HepG2 (cell line): ENCODE data around the gene MAPK8IP3. TPM values are rescaled to one million over a fixed set of nuclear protein-coding genes. Genes with fewer than 3 reads are reported as not detected.
A peak's percentile ranks its signal among the peaks of the same experiment; 100 is the strongest.

ENCODE experiments used
- ATAC-seq: fragments of 200-7000 bp; cut with Tn5 transposase; 3 replicates; pipeline ENCODE4 v1.9.1; 2020; ENCODE audit warnings: mild to moderate bottlenecking, moderate library complexity
- BruUV-seq: library from RNA; stranded (reverse); fragments of 400-500 nt; replicated peaks from 2 replicates; lab custom pipeline; 2021; lab: Mats Ljungman, UMichigan
- CTCF ChIA-PET: fragments of 300-600 bp; formaldehyde crosslinking; extraction: SDS; loops from one replicate; lab custom pipeline; 2021; ENCODE audit warnings: low total read pairs, inconsistent platforms, low intra/inter-chr PET ratio; lab: Yijun Ruan, JAX
- POLR2A ChIA-PET: fragments of 350-600 bp; sonication (Branson Sonifier 250); formaldehyde crosslinking; loops from one replicate; lab custom pipeline; 2020; ENCODE audit warnings: antibody characterized with exemption, inconsistent platforms; lab: Yijun Ruan, JAX
- DNase-seq: peaks from one replicate; pipeline ENCODE4 v3.0.0-alpha.2; 2015; ENCODE audit warnings: low spot score
- FAIRE-seq: peaks from 3 replicates; lab custom pipeline; 2011; peaks lifted over from hg19 to GRCh38; lab: Jason Lieb, UNC
- H2AFZ ChIP-seq: one replicate; pipeline ENCODE4 v1.6.1; 2011; ENCODE audit warnings: low read length, inconsistent platforms
- H3K27ac ChIP-seq: fragments of 300-600 bp; 3 replicates; pipeline ENCODE4 v1.8.0; 2011; ENCODE audit warnings: mixed run types, mild to moderate bottlenecking, mixed read lengths, low read length, inconsistent platforms; ENCODE audit not compliant: insufficient read depth; ENCODE audit errors: extremely low read length
- H3K27me3 ChIP-seq, 2 experiments: fragments of 200-600 bp in 1 of 2; 2 replicates in 1 of 2; 3 replicates in 1 of 2; pipeline versions ENCODE4 v1.6.0 to v1.8.0; 2011; ENCODE audit warnings: low read length in 2 of 2, mild to moderate bottlenecking in 2 of 2, moderate library complexity in 2 of 2, inconsistent platforms in 1 of 2; ENCODE audit not compliant: insufficient read depth in 2 of 2, control insufficient read depth in 1 of 2
- H3K36me3 ChIP-seq, 2 experiments: fragments of 200-600 bp in 1 of 2; replicated peaks in 1 of 2; 2 replicates in 1 of 2; 3 replicates in 1 of 2; pipeline versions ENCODE4 v1.5.1 to v1.8.0; 2011; ENCODE audit warnings: low read length in 2 of 2, inconsistent platforms in 1 of 2; ENCODE audit not compliant: insufficient read depth in 2 of 2, control insufficient read depth in 1 of 2
- H3K4me1 ChIP-seq: 2 replicates; pipeline ENCODE4 v1.5.1; 2012; ENCODE audit warnings: low read length, inconsistent platforms; ENCODE audit not compliant: insufficient read depth
- H3K4me2 ChIP-seq: 2 replicates; pipeline ENCODE4 v1.6.0; 2011; ENCODE audit warnings: low read depth, low read length, inconsistent platforms
- H3K4me3 ChIP-seq, 3 experiments: fragments of 200-600 bp in 1 of 3; sonication (generic), shearing (Covaris generic) in 1 of 3; replicated peaks in 1 of 3; 2 replicates each; pipeline ENCODE4 v1.5.1; 2011 to 2016; ENCODE audit warnings: low read length in 3 of 3, inconsistent platforms in 2 of 3, low read depth in 2 of 3, mild to moderate bottlenecking in 2 of 3, control low read depth in 1 of 3, mixed read lengths in 1 of 3; ENCODE audit not compliant: insufficient read depth in 1 of 3
- H3K79me2 ChIP-seq: one replicate; pipeline ENCODE4 v1.6.1; 2011; ENCODE audit warnings: low read length, inconsistent platforms; ENCODE audit not compliant: insufficient read depth
- H3K9ac ChIP-seq: 2 replicates; pipeline ENCODE4 v1.6.0; 2011; ENCODE audit warnings: mild to moderate bottlenecking, low read depth, low read length, inconsistent platforms; ENCODE audit not compliant: insufficient read depth
- H3K9me3 ChIP-seq: 2 replicates; pipeline ENCODE4 v1.5.1; 2012; ENCODE audit warnings: mild to moderate bottlenecking, low read length
- H4K20me1 ChIP-seq: 2 replicates; pipeline ENCODE4 v1.6.0; 2011; ENCODE audit warnings: inconsistent platforms, mild to moderate bottlenecking, low read length, moderate library complexity; ENCODE audit not compliant: insufficient read depth
- BRCA1 ChIP-seq: sonication (generic); formaldehyde crosslinking; IDR thresholded peaks from 2 replicates; pipeline ENCODE4 v1.4.0; 2020; ENCODE audit warnings: missing genetic modification reagents
- FOXM1 ChIP-seq: sonication (generic); formaldehyde crosslinking; IDR thresholded peaks from 2 replicates; pipeline ENCODE4 v1.5.0; 2020; ENCODE audit warnings: missing genetic modification reagents
- GABPB1 ChIP-seq: IDR thresholded peaks from 2 replicates; pipeline ENCODE4 v1.6.1; 2016; ENCODE audit warnings: mild to moderate bottlenecking, missing genetic modification reagents, moderate library complexity, missing compliant biosample characterization
- HOMEZ ChIP-seq: IDR thresholded peaks from 2 replicates; pipeline ENCODE4 v1.6.1; 2016; ENCODE audit warnings: low read depth
- IRF2 ChIP-seq: IDR thresholded peaks from 2 replicates; pipeline ENCODE4 v1.6.1; 2018; ENCODE audit warnings: missing genetic modification reagents, missing compliant biosample characterization
- KLF9 ChIP-seq: IDR thresholded peaks from 2 replicates; pipeline ENCODE4 v1.6.1; 2016; ENCODE audit warnings: low read depth
- MLLT10 ChIP-seq: sonication (generic); formaldehyde crosslinking; IDR thresholded peaks from 2 replicates; pipeline ENCODE4 v1.4.0; 2020; ENCODE audit warnings: missing genetic modification reagents
- RBFOX2 ChIP-seq: fragments of 200-400 bp; formaldehyde crosslinking; IDR thresholded peaks from 2 replicates; pipeline ENCODE4 v1.6.1; 2017; ENCODE audit warnings: low read depth, mild to moderate bottlenecking, low read length
- SETDB1 ChIP-seq: sonication (generic); formaldehyde crosslinking; IDR thresholded peaks from 2 replicates; pipeline ENCODE4 v1.5.1; 2020; ENCODE audit warnings: missing genetic modification reagents, mild to moderate bottlenecking, borderline replicate concordance
- TBX2 ChIP-seq: sonication (generic); formaldehyde crosslinking; IDR thresholded peaks from 2 replicates; pipeline ENCODE4 v1.5.0; 2020; ENCODE audit warnings: missing genetic modification reagents, mild to moderate bottlenecking, borderline replicate concordance
- ZNF136 ChIP-seq: sonication (generic); formaldehyde crosslinking; IDR thresholded peaks from 2 replicates; pipeline ENCODE4 v1.8.1; 2022; ENCODE audit warnings: low read depth, mild to moderate bottlenecking, moderate library complexity, missing genetic modification reagents
- ZNF749 ChIP-seq: sonication (generic); formaldehyde crosslinking; IDR thresholded peaks from 2 replicates; pipeline ENCODE4 v1.8.0; 2022; ENCODE audit warnings: mild to moderate bottlenecking, missing genetic modification reagents, moderate library complexity, borderline replicate concordance
- ZNF766 ChIP-seq: sonication (generic); formaldehyde crosslinking; IDR thresholded peaks from 2 replicates; pipeline ENCODE4 v1.5.0; 2020; ENCODE audit warnings: missing genetic modification reagents, borderline replicate concordance
- WGBS: methylation state at CpG from one replicate; pipeline ENCODE4 v1.1.6; 2017; ENCODE audit warnings: low lambda C conversion rate; 5-methylcytosine and 5-hydroxymethylcytosine counted together
- in situ Hi-C: cut with HindIII; loops from 2 replicates; pipeline ENCODE4 v1.10.0; 2017; ENCODE audit warnings: low pct_unique_long_range_greater_than_20kb; ENCODE audit not compliant: extremely low pct_ligation_motif_present
- intact Hi-C: fragments of 100-400 bp; cut with micrococcal nuclease; formaldehyde crosslinking; loops from one replicate; pipeline ENCODE4 v1.10.0; 2022; ENCODE audit not compliant: unreplicated experiment
- polyA plus RNA-seq, 8 experiments: library from polyadenylated mRNA; depleted of rRNA in 3 of 8; stranded (reverse) in 7 of 8; unstranded in 1 of 8; fragments of >200 nt; fragmentation: Illumina TruSeq in 4 of 8; extraction: Trizol in 4 of 8; gene quantifications; 2 replicates each; pipeline versions ENCODE4 v1.2.1 to v1.2.3, GENCODE V29; 2011 to 2016; ENCODE audit warnings: low read depth in 4 of 8, missing spikeins in 1 of 8, mixed read lengths in 1 of 8; ENCODE audit not compliant: insufficient read depth in 1 of 8
- total RNA-seq, 5 experiments: library from RNA; depleted of rRNA; stranded (reverse); fragments of >200 nt; fragmentation: Illumina TruSeq; extraction: Trizol; gene quantifications; 2 replicates each; pipeline ENCODE4 v1.2.3, GENCODE V29; 2016; ENCODE audit warnings: low read depth in 1 of 5
- TF ChIP-seq, protein P1 (sequence below): sonication (generic); formaldehyde crosslinking; IDR thresholded peaks from 2 replicates; pipeline ENCODE4 v1.5.0; 2020; ENCODE audit warnings: missing genetic modification reagents, mild to moderate bottlenecking, borderline replicate concordance
- TF ChIP-seq, protein P2 (sequence below): sonication (generic); formaldehyde crosslinking; IDR thresholded peaks from 2 replicates; pipeline ENCODE4 v1.8.0; 2022; ENCODE audit warnings: mild to moderate bottlenecking, missing genetic modification reagents, borderline replicate concordance

Gene MAPK8IP3
- total and polyA plus RNA-seq, 2 of the 13 experiments (the other 11 are each of a cell fraction or from before 2014, with no cell fraction given) = 25.1 to 41.7 TPM

GRCh38 chr16:1786242-1787055 lies 80.5 kb downstream of the MAPK8IP3 start:
- no peak overlapping the region for H3K27ac ChIP-seq
- in situ Hi-C loops = no loop called here
- intact Hi-C loops = no loop called here
- no peak for DNase-seq
- no peak overlapping the region for H3K9ac ChIP-seq
- no peak for FAIRE-seq
- H3K36me3 ChIP-seq = peaks cover 4 to 7% of the 10 kb centered on the region in 2 experiments; a peak in 3 of 5 replicates
- ATAC-seq = no peak
- peaks cover 0 to 2% of the 10 kb centered on the region in 2 experiments; a peak in 1 of 5 replicates for H3K27me3 ChIP-seq
- TF ChIP-seq RBFOX2 (0 out of 2 replicates have a peak, but pooled peaks have one; percentile 31), ZNF749 (no peak), GABPB1 (CRISPR knock-in tag) (peak; percentile 5; the same call in 1 of the 2 replicates)
- no peak overlapping the region for H2AFZ ChIP-seq
- H3K9me3 ChIP-seq = no peaks in the 10 kb centered on the region
- H3K4me1 ChIP-seq = peaks cover 10% of the 10 kb centered on the region
- no TSS peak for BruUV-seq
- WGBS = 98% methylated on average over 11 of the region's 51 CpGs
- peaks cover 26% of the 10 kb centered on the region for H3K79me2 ChIP-seq
- ChIA-PET CTCF (no interaction called here), POLR2A (no interaction called here)
- H3K4me2 ChIP-seq = no peak overlapping the region
- peaks cover 4% of the 10 kb centered on the region; the same call in 1 of the 2 replicates for H4K20me1 ChIP-seq
- no peak overlapping the region for H3K4me3 ChIP-seq

DNA sequence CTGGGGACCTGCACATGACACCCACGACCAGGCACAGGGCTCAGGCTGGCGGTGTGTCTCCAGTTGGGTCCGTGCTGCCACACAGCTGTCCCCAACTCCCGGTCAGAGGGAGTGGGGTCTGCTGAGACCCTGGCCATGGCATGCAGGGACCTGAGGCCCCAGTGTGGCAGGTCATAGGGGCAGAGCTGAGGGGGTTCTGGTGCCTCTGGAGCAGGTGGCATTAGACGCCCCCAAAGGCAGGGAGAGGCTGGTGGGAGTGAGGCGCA lies 81.0 kb downstream of the MAPK8IP3 start:
- Histone ChIP-seq H3K4me1 (peaks cover 10% of the 10 kb centered on the region), H3K27ac (no peak overlapping the region), H3K9ac (no peak overlapping the region), H3K36me3 (peaks cover 4 to 7% of the 10 kb centered on the region in 2 experiments; a peak in 3 of 5 replicates), H3K27me3 (peaks cover 0 to 2% of the 10 kb centered on the region in 2 experiments; a peak in 1 of 5 replicates), H3K79me2 (peaks cover 26% of the 10 kb centered on the region), H3K4me2 (no peak overlapping the region), H2AFZ (no peak overlapping the region), H4K20me1 (peaks cover 4% of the 10 kb centered on the region; the same call in 1 of the 2 replicates), H3K4me3 (no peak overlapping the region), H3K9me3 (no peaks in the 10 kb centered on the region)
- in situ Hi-C loops = no loop called here
- ATAC-seq = no peak
- POLR2A ChIA-PET = no interaction called here
- no peak for FAIRE-seq
- 92% methylated on average over 2 of the region's 6 CpGs for WGBS
- no peak for DNase-seq
- intact Hi-C loops = no loop called here
- CTCF ChIA-PET = no interaction called here
- no TSS peak for BruUV-seq
- TF ChIP-seq ZNF766 (CRISPR knock-in tag) (no peak), KLF9 (CRISPR knock-in tag) (no peak), ZNF136 (no peak), SETDB1 (CRISPR knock-in tag) (no peak), MLLT10 (CRISPR knock-in tag) (no peak), BRCA1 (CRISPR knock-in tag) (no peak), IRF2 (CRISPR knock-in tag) (no peak), TBX2 (CRISPR knock-in tag) (no peak), FOXM1 (CRISPR knock-in tag) (no peak), HOMEZ (CRISPR knock-in tag) (no peak)
- TF ChIP-seq, protein P1, sequence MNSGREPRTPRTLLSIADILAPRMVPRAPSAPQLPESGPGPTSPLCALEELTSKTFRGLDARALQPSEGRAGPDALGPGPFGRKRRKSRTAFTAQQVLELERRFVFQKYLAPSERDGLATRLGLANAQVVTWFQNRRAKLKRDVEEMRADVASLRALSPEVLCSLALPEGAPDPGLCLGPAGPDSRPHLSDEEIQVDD (CRISPR knock-in tag) = no peak
- TF ChIP-seq, protein P2, sequence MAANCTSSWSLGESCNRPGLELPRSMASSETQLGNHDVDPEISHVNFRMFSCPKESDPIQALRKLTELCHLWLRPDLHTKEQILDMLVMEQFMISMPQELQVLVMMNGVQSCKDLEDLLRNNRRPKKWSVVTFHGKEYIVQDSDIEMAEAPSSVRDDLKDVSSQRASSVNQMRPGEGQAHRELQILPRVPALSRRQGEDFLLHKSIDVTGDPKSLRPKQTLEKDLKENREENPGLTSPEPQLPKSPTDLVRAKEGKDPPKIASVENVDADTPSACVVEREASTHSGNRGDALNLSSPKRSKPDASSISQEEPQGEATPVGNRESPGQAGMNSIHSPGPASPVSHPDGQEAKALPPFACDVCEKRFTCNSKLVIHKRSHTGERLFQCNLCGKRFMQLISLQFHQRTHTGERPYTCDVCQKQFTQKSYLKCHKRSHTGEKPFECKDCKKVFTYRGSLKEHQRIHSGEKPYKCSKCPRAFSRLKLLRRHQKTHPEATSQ (CRISPR knock-in tag) = no peak
